SU-DHL-6 (cell line): Measurements from ENCODE around the gene GAPVD1.

Experiments used
- H2AFZ ChIP-seq: fragments of 200-600 bp; sonication (generic); 2 replicates; pipeline ENCODE4 v1.6.1; 2014; ENCODE audit warnings: low read depth, mild to moderate bottlenecking, moderate library complexity, mixed read lengths, antibody characterized with exemption, low read length; ENCODE audit not compliant: severe bottlenecking
- H3F3A ChIP-seq: fragments of 200-600 bp; shearing (Covaris generic); 2 replicates; pipeline ENCODE4 v1.6.0; 2016; ENCODE audit warnings: antibody characterized with exemption, mild to moderate bottlenecking; ENCODE audit not compliant: insufficient read depth
- H3K27ac ChIP-seq: fragments of 200-600 bp; sonication (generic); 2 replicates; pipeline ENCODE4 v1.5.1; 2016; ENCODE audit warnings: low read depth, mild to moderate bottlenecking, low read length, moderate library complexity, mixed read lengths
- H3K27me3 ChIP-seq: fragments of 200-600 bp; sonication (generic), shearing (Covaris generic); 2 replicates; pipeline ENCODE4 v1.6.0; 2014; ENCODE audit warnings: mild to moderate bottlenecking, low read length
- H3K36me3 ChIP-seq: fragments of 200-600 bp; sonication (generic); 2 replicates; pipeline ENCODE4 v1.6.1; 2014; ENCODE audit warnings: mild to moderate bottlenecking, low read length, mixed read lengths
- H3K4me2 ChIP-seq: fragments of 300-600, 200-600 bp; shearing (Covaris generic), sonication (generic); 2 replicates; pipeline ENCODE4 v1.6.0; 2014; ENCODE audit warnings: low read length, low read depth, mild to moderate bottlenecking; ENCODE audit not compliant: poor library complexity, severe bottlenecking
- H3K4me3 ChIP-seq: fragments of 200-600 bp; sonication (generic); 2 replicates; pipeline ENCODE4 v1.5.1; 2014; ENCODE audit warnings: antibody characterized with exemption, low read length, mild to moderate bottlenecking, mixed read lengths; ENCODE audit not compliant: insufficient read depth, poor library complexity, severe bottlenecking
- H3K79me2 ChIP-seq: fragments of 200-600 bp; sonication (generic); 2 replicates; pipeline ENCODE4 v1.6.1; 2014; ENCODE audit warnings: mild to moderate bottlenecking, low read length, moderate library complexity; ENCODE audit not compliant: insufficient read depth
- H3K9ac ChIP-seq: fragments of 200-600 bp; sonication (generic); 2 replicates; pipeline ENCODE4 v1.7.0; 2014; ENCODE audit warnings: mild to moderate bottlenecking, low read length
- H3K9me2 ChIP-seq: fragments of 200-600 bp; sonication (generic); replicated peaks from 2 replicates; pipeline ENCODE4 v1.6.1; 2014; ENCODE audit warnings: low read length; ENCODE audit not compliant: insufficient read depth
- H3K9me3 ChIP-seq: fragments of 200-600 bp; sonication (generic); 2 replicates; pipeline ENCODE4 v1.6.1; 2014; ENCODE audit warnings: low read length, mixed read lengths; ENCODE audit not compliant: insufficient read depth
- H4K20me1 ChIP-seq: fragments of 200-600 bp; sonication (generic); 2 replicates; pipeline ENCODE4 v1.6.1; 2014; ENCODE audit warnings: low read depth, mild to moderate bottlenecking, antibody characterized with exemption, low read length, moderate library complexity, mixed read lengths
- CTCF ChIP-seq: fragments of 200-600 bp; sonication (generic); IDR thresholded peaks from one replicate; pipeline ENCODE4 v1.5.1; 2017; ENCODE audit warnings: antibody characterized with exemption, mild to moderate bottlenecking, low read length, moderate library complexity; ENCODE audit not compliant: insufficient read depth, poor library complexity, severe bottlenecking
- EZH2phosphoT487 ChIP-seq: fragments of 200-600 bp; sonication (generic), shearing (Covaris generic); conservative IDR thresholded peaks from 2 replicates; pipeline ENCODE4 v1.6.1; 2018; ENCODE audit warnings: mild to moderate bottlenecking, antibody characterized with exemption, low read length, moderate library complexity, mixed read lengths

Gene GAPVD1

GRCh38 chr9:125361837-125362531 is 100.4 kb downstream of the GAPVD1 start:
- no peaks in the 10 kb centered on the region for H3K79me2 ChIP-seq
- H3K9ac ChIP-seq: no peak overlapping the region
- no peaks in the 10 kb centered on the region for H3K27me3 ChIP-seq
- TF ChIP-seq EZH2phosphoT487 (no peak), CTCF (no peak)
- H3K4me3 ChIP-seq: no peak overlapping the region
- H3F3A ChIP-seq: no peaks in the 10 kb centered on the region
- H3K4me2 ChIP-seq: no peak overlapping the region
- H3K27ac ChIP-seq: no peak overlapping the region
- no peak overlapping the region for H2AFZ ChIP-seq
- no peaks in the 10 kb centered on the region for H3K9me2 ChIP-seq
- H3K36me3 ChIP-seq: peaks cover 8% of the 10 kb centered on the region; the same call in 1 of the 2 replicates
- no peaks in the 10 kb centered on the region for H4K20me1 ChIP-seq
- no peaks in the 10 kb centered on the region for H3K9me3 ChIP-seq

GRCh38 chr9:125366676-125367075 is 105.0 kb downstream of the GAPVD1 start:
- no peak overlapping the region for H3K27ac ChIP-seq

GRCh38 chr9:125370786-125371185 is 109.2 kb downstream of the GAPVD1 start:
- H3K9me3 ChIP-seq: no peaks in the 10 kb centered on the region
- no peaks in the 10 kb centered on the region for H4K20me1 ChIP-seq
- no peaks in the 10 kb centered on the region for H3K9me2 ChIP-seq
- no peak overlapping the region for H2AFZ ChIP-seq
- no peak overlapping the region for H3K4me3 ChIP-seq
- H3K36me3 ChIP-seq: no peaks in the 10 kb centered on the region
- no peak overlapping the region for H3K27ac ChIP-seq
- H3F3A ChIP-seq: no peaks in the 10 kb centered on the region
- TF ChIP-seq EZH2phosphoT487: no peak
- no peak overlapping the region for H3K9ac ChIP-seq
- H3K4me2 ChIP-seq: no peak overlapping the region
- H3K27me3 ChIP-seq: no peaks in the 10 kb centered on the region
- no peaks in the 10 kb centered on the region for H3K79me2 ChIP-seq

More at GRCh38 chr9:125366676-125367075, 105.0 kb downstream of the GAPVD1 start:
- no peaks in the 10 kb centered on the region for H3F3A ChIP-seq
- no peak overlapping the region for H3K4me3 ChIP-seq
- no peak overlapping the region for H3K9ac ChIP-seq
- no peak overlapping the region for H3K4me2 ChIP-seq
- H3K9me2 ChIP-seq: no peaks in the 10 kb centered on the region
- no peaks in the 10 kb centered on the region for H4K20me1 ChIP-seq
- no peaks in the 10 kb centered on the region for H3K9me3 ChIP-seq
- peaks cover 8% of the 10 kb centered on the region; the same call in 1 of the 2 replicates for H3K36me3 ChIP-seq
- no peaks in the 10 kb centered on the region for H3K27me3 ChIP-seq
- H2AFZ ChIP-seq: no peak overlapping the region
- H3K79me2 ChIP-seq: no peaks in the 10 kb centered on the region
- TF ChIP-seq CTCF: no peak
- no peak for TF ChIP-seq EZH2phosphoT487

- H4K20me1 ChIP-seq: no peaks in the 10 kb centered on the region
- H3K27ac ChIP-seq: no peak overlapping the region
- no peaks in the 10 kb centered on the region for H3K36me3 ChIP-seq
- H3K4me2 ChIP-seq: no peak overlapping the region
- H3K9ac ChIP-seq: no peak overlapping the region
- no peaks in the 10 kb centered on the region for H3K9me2 ChIP-seq
- H3F3A ChIP-seq: no peaks in the 10 kb centered on the region
- no peak for TF ChIP-seq EZH2phosphoT487
- H2AFZ ChIP-seq: no peak overlapping the region
- no peaks in the 10 kb centered on the region for H3K9me3 ChIP-seq
- H3K27me3 ChIP-seq: no peaks in the 10 kb centered on the region
- H3K79me2 ChIP-seq: no peaks in the 10 kb centered on the region
- H3K4me3 ChIP-seq: no peak overlapping the region
Observed at GRCh38 chr9:125372441-125373226, 111.0 kb downstream of the GAPVD1 start.
